SK-N-MC (cell line): ENCODE data around the gene NEDD4L.
"Not testable (repeated sequence)": the region's sequence is repeated elsewhere in the genome, so short reads cannot be mapped to it uniquely, and the experiment has no call there.

ENCODE experiments used
- DNase-seq: peaks from one replicate; pipeline ENCODE4 v3.0.0-alpha.2; 2011; ENCODE audit warnings: low read depth, low spot score
- H3K27ac ChIP-seq: fragments of 200-600 bp; sonication (generic); 2 replicates; pipeline ENCODE4 v1.5.1; 2016; ENCODE audit warnings: mixed run types
- H3K36me3 ChIP-seq: fragments of 200-600 bp; sonication (generic); 2 replicates; pipeline ENCODE4 v1.6.1; 2017; ENCODE audit warnings: antibody characterized with exemption, low read length, mixed read lengths; ENCODE audit not compliant: insufficient read depth
- H3K4me3 ChIP-seq: fragments of 200-600 bp; sonication (generic); 2 replicates; pipeline ENCODE4 v1.5.1; 2016
- H3K9ac ChIP-seq: fragments of 200-600 bp; sonication (generic); 2 replicates; pipeline ENCODE4 v1.8.0; 2017; ENCODE audit warnings: mixed run types, mixed read lengths; ENCODE audit not compliant: insufficient read length
- H3K9me3 ChIP-seq: fragments of 200-600 bp; sonication (generic); 2 replicates; pipeline ENCODE4 v1.6.1; 2017; ENCODE audit warnings: low read depth, mild to moderate bottlenecking, antibody characterized with exemption, low read length, moderate library complexity, mixed read lengths
- EZH2 ChIP-seq: fragments of 200-600 bp; sonication (generic); IDR thresholded peaks from one replicate; pipeline ENCODE4 v1.6.1; 2017; ENCODE audit warnings: antibody characterized with exemption
- FOXP2 ChIP-seq: optimal IDR thresholded peaks from 2 replicates; pipeline ENCODE3; 2011; ENCODE audit warnings: mild to moderate bottlenecking, moderate library complexity; ENCODE audit not compliant: insufficient read depth; ENCODE audit errors: extremely low read length, control extremely low read depth
- POLR2AphosphoS5 ChIP-seq: IDR thresholded peaks from 2 replicates; pipeline ENCODE4 v1.6.1; 2012; ENCODE audit warnings: mild to moderate bottlenecking, low read depth, low read length, borderline replicate concordance

Gene NEDD4L

DNA sequence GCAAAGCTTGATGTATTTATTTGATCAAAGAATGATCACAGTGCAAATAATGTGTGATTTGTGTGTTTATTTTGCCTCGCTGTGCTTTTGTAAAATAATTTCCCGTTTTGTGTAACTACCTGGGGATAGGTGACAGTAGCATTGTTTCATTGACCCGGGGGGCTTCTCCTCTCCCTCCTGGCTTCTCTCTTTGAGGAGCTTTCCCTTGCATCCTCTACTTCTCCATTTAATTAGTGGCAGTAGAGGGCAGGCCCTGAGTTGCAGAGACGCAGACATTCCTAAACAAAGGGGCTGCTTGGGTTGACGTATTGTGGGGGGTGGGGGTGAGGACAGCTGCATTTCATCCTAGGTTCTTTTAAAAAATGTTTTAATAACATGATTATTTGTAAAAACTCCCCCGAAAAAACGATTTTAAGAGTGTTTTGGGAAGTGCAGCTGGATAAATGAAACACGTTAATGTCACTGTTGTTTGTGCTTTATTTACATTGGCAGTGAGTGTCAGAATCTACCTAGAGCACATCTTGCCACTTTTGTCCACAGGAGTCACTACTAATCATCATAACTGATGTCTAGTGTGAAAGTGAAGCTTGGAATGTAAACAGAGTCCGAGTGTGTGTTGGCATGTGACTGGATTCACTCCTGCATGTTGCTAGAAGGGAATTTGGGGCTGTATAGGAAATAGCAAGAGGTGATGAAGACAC lies 2.2 kb downstream of the NEDD4L start:
- H3K9me3 ChIP-seq, result no peaks in the 10 kb centered on the region
- no peak for DNase-seq
- no peak for TF ChIP-seq EZH2
- TF ChIP-seq POLR2AphosphoS5, result no peak
- TF ChIP-seq FOXP2, result no peak
- H3K27ac ChIP-seq, result no peak overlapping the region
- peak overlapping the region; percentile 86 for H3K4me3 ChIP-seq
- H3K9ac ChIP-seq, result no peak overlapping the region
- H3K36me3 ChIP-seq, result no peaks in the 10 kb centered on the region

DNA sequence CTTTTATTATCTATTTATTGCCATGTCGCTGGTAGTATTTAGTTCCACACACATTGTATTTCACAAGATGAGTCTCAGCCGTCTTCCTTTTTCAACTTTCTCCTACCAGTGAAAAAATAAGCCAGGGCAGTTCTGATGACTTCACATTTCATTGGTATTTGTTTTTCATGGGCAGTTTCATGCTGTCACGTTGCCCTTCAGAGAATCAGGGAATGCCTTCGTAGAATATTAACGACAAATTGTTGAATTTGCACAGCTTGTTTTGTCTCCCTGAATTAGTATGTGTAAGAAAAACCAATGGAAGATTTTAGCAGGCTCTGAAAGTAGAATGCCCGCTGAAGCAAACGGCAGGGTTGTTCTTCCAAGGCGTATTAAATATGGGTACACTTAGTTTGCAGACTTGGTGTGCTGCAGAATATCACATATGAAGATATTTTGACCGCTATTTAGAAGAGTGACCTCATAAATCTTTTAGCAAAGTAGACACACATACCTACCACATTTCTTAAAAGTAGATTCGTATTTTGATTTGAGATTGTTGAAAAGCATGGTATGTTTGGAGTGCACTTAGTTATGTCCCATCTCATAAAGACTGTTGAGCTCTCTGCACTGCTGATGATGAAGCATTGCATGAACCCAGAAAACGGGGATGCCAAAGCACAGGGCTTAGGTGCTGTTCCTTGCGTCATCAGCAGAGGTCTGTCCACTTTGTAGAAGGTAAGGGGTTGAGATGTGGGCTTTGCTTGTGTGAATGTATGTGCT lies 2.9 kb downstream of the NEDD4L start:
- no peak overlapping the region for H3K9ac ChIP-seq
- no peak for TF ChIP-seq EZH2
- no peak for TF ChIP-seq FOXP2
- TF ChIP-seq POLR2AphosphoS5, result no peak
- no peak overlapping the region for H3K27ac ChIP-seq
- H3K36me3 ChIP-seq, result no peaks in the 10 kb centered on the region
- H3K9me3 ChIP-seq, result no peaks in the 10 kb centered on the region
- no peak overlapping the region for H3K4me3 ChIP-seq
- DNase-seq, result no peak

DNA sequence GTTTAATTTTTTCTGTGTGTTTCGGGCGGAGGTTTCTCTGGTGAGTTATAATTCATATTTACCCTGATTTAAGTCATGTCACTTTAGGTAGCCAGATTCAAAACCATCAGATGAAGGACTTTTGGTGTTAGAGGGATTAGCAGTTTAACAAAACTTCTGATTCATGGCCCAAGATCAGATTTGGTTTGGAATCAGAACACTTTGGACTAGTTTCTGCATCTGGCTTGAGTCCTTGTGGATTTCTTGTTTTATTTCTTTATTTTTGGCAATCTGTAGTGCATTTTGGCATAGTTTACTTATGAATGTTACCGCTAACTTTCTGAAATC lies 3.5 kb downstream of the NEDD4L start:
- Histone ChIP-seq H3K27ac (no peak overlapping the region), H3K9ac (no peak overlapping the region), H3K4me3 (no peak overlapping the region), H3K9me3 (no peaks in the 10 kb centered on the region), H3K36me3 (no peaks in the 10 kb centered on the region)
- no peak for TF ChIP-seq POLR2AphosphoS5
- no peak for TF ChIP-seq EZH2
- no peak for TF ChIP-seq FOXP2
- DNase-seq, result no peak

- Histone ChIP-seq H3K4me3 (no peak overlapping the region), H3K27ac (no peak overlapping the region), H3K9me3 (no peaks in the 10 kb centered on the region), H3K36me3 (no peaks in the 10 kb centered on the region), H3K9ac (no peak overlapping the region)
- no peak for TF ChIP-seq FOXP2
- no peak for DNase-seq
These were observed 4.1 kb downstream of the NEDD4L start for GRCh38 chr18:58048081-58048642.

DNA sequence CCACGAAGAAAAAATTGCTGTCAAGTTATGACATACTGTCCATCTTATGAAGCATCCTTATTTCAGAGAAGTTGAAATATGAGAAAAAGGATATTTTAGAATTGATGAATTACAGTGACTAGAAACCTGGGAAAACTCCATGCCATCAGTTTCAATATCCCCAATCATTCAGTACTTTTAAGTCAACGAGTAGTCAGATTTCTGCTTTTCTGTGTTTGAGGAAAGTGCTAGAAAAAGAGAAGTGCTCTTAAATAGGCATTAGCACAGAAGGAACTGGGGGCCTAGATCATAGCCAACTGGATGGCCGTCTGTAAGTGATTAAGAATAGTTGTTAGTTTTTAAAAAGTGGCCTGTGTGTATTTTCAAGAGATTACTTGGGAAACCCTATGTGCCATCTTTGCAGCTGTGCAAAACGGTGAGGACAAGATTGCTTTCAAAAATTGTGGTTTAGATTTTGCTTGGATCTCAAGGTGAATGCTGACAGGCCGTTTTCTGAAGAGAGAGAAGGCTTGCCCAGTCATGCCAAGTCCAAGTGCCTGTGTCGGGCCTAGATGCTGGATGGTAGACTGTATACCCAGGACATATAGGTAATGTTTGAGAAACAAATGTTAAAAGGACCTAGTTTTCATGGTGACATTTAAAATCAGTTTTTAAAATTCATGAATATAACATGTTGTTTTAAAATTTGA lies 5.1 kb downstream of the NEDD4L start:
- TF ChIP-seq EZH2, result no peak
- TF ChIP-seq FOXP2, result no peak
- TF ChIP-seq POLR2AphosphoS5, result no peak
- DNase-seq, result no peak
- Histone ChIP-seq H3K9me3 (no peaks in the 10 kb centered on the region), H3K9ac (no peak overlapping the region), H3K27ac (no peak overlapping the region), H3K36me3 (no peaks in the 10 kb centered on the region), H3K4me3 (no peak overlapping the region)

GRCh38 chr18:58050963-58051362 lies 6.9 kb downstream of the NEDD4L start:
- not testable (repeated sequence) for DNase-seq, H3K36me3 ChIP-seq, H3K27ac ChIP-seq, H3K9me3 ChIP-seq, H3K9ac ChIP-seq, H3K4me3 ChIP-seq

DNA sequence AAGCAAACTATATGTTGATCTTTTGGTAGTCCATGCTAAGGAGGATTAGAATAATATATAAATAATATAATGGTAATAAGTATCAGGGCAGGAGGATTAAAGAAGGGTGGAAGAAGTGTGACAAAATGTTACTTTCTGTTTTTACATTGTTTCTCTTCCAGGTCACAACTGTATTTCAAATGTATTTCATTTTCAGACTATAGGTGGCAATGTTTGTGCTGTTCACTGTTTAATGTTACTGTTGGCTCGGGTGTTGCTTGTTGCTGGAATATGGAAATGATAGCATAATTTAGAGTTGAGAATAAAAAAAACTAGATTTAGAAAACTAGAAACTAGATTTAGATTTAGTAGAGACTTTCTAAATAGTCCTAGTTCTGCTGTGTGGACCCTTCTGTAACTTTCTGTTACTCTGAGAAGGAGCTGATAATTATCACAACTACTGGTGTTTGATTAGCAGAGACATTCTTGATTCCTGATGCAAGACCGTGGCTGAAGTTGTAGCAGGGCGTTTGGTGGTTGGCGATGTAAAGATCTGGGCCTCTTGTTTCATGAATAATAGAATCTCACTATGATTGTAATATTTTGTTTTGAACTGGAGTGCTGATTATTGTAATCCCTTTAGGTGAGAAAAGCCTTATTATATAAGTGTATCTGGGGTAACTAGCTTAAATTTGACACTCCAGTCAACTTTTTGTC lies 7.9 kb downstream of the NEDD4L start:
- Histone ChIP-seq H3K36me3 (no peaks in the 10 kb centered on the region), H3K27ac (no peak overlapping the region), H3K9me3 (no peaks in the 10 kb centered on the region), H3K9ac (no peak overlapping the region), H3K4me3 (no peak overlapping the region)
- no peak for DNase-seq
- TF ChIP-seq EZH2 (no peak), FOXP2 (no peak), POLR2AphosphoS5 (no peak)

GRCh38 chr18:58052960-58053359 lies 8.9 kb downstream of the NEDD4L start:
- Histone ChIP-seq H3K9me3 (no peaks in the 10 kb centered on the region), H3K4me3 (no peak overlapping the region), H3K36me3 (no peaks in the 10 kb centered on the region), H3K27ac (no peak overlapping the region), H3K9ac (no peak overlapping the region)
- no peak for DNase-seq
- TF ChIP-seq POLR2AphosphoS5 (no peak), FOXP2 (no peak), EZH2 (no peak)
